ENCODE data around the gene AMPD1.

The AMPD1 gene

GRCh38 chr1:114695430-114696058, at the start of gene AMPD1:
AMPD1 (minus strand) TSS chr1:114695546; CDS start chr1:114695471, 75 bp downstream.
- no peak for DNase-seq (ENCODE audit: low read depth)

GRCh38 chr1:114741963-114742746, 46.8 kb upstream of the AMPD1 start:
- DNase-seq (ENCODE audit: low read depth) = no peak

- DNase-seq (ENCODE audit: low read depth) = no peak
These were observed 45.0 kb upstream of the AMPD1 start for GRCh38 chr1:114740331-114740730.

- no peak for DNase-seq (ENCODE audit: low read depth)
These were observed 42.0 kb upstream of the AMPD1 start for GRCh38 chr1:114737314-114737849.

GRCh38 chr1:114735479-114735878, 40.1 kb upstream of the AMPD1 start:
- no peak for DNase-seq (ENCODE audit: low read depth)

GRCh38 chr1:114729782-114730181, 34.4 kb upstream of the AMPD1 start:
- DNase-seq (ENCODE audit: low read depth) = no peak

- DNase-seq (ENCODE audit: low read depth) = no peak
These were observed 33.2 kb upstream of the AMPD1 start for GRCh38 chr1:114728553-114728952.

GRCh38 chr1:114725230-114725629, 29.9 kb upstream of the AMPD1 start:
- no peak for DNase-seq (ENCODE audit: low read depth)

- DNase-seq (ENCODE audit: low read depth) = no peak
These were observed 28.6 kb upstream of the AMPD1 start for GRCh38 chr1:114723915-114724314.

GRCh38 chr1:114723457-114723856, 28.1 kb upstream of the AMPD1 start:
- DNase-seq (ENCODE audit: low read depth) = no peak

- no peak for DNase-seq (ENCODE audit: low read depth)
These were observed 25.1 kb upstream of the AMPD1 start for GRCh38 chr1:114720492-114720891.

GRCh38 chr1:114719424-114719787, 24.1 kb upstream of the AMPD1 start:
- DNase-seq (ENCODE audit: low read depth) = no peak

- no peak for DNase-seq (ENCODE audit: low read depth)
These were observed 23.5 kb upstream of the AMPD1 start for GRCh38 chr1:114718661-114719423.

GRCh38 chr1:114716304-114717170, 21.2 kb upstream of the AMPD1 start, which contains the start of gene NRAS:
NRAS (minus strand) TSS chr1:114716771; CDS start chr1:114716160, 611 bp downstream.
- peak; percentile 90 for DNase-seq (ENCODE audit: low read depth)

- DNase-seq (ENCODE audit: low read depth) = no peak
These were observed 20.6 kb upstream of the AMPD1 start for GRCh38 chr1:114715952-114716303.

GRCh38 chr1:114712977-114713376, 17.6 kb upstream of the AMPD1 start:
- no peak for DNase-seq (ENCODE audit: low read depth)

GRCh38 chr1:114710360-114710759, 15.0 kb upstream of the AMPD1 start:
- no peak for DNase-seq (ENCODE audit: low read depth)

GRCh38 chr1:114707604-114708003, 12.3 kb upstream of the AMPD1 start:
- no peak for DNase-seq (ENCODE audit: low read depth)

- DNase-seq (ENCODE audit: low read depth) = no peak
These were observed 7.9 kb upstream of the AMPD1 start for GRCh38 chr1:114703242-114703641.

GRCh38 chr1:114702737-114703136, 7.4 kb upstream of the AMPD1 start:
- no peak for DNase-seq (ENCODE audit: low read depth)

GRCh38 chr1:114701931-114702330, 6.6 kb upstream of the AMPD1 start:
- no peak for DNase-seq (ENCODE audit: low read depth)

Data from T-helper 22 cell (primary cell).